NT2/D1 (cell line): Measurements from ENCODE around the gene OR51B5.

ENCODE experiments used
- SUZ12 ChIP-seq: IDR thresholded peaks from 2 replicates; pipeline ENCODE4 v1.6.1; 2011; ENCODE audit not compliant: insufficient read length, insufficient read depth; ENCODE audit errors: extremely low read depth
- ZNF274 ChIP-seq: IDR thresholded peaks from 2 replicates; pipeline ENCODE4 v1.6.1; 2011; ENCODE audit warnings: mild to moderate bottlenecking, low read depth, low read length

DNA sequence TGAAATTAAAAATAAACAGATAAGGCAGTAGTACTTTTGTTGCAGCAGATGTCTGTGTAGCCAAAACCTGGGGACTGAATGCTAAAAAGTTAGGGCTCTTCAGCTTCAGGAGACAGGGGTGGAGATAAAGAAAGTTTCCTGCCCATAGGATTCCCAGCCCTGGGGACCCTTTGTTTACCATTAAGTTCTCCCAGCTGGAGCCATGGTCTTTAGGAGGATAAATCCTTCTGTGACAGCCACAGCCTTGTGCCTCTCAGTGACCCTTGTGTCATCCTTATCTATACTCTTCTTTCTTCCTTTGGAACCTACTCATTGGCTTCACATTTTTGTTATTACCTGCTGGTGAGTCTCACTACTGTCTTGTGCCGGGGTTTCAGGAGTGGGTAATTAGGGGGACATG lies 40.3 kb upstream of the OR51B5 start, which contains the start of gene OR51M1:
- TF ChIP-seq SUZ12 (no peak), ZNF274 (no peak)
